Esophagus muscularis mucosa (tissue), 4 donors: ENCODE results near the gene ELMO3. TPM values are rescaled to one million over a fixed set of nuclear protein-coding genes. Genes with fewer than 3 reads are reported as not detected.
A peak's percentile ranks its signal among the peaks of the same experiment; 100 is the strongest.

Experiments used
- DNase-seq: peaks from one replicate; pipeline ENCODE4 v3.0.0-alpha.2; 2017; ENCODE audit errors: extremely low spot score
- H3K27ac ChIP-seq, 4 donors: fragments of 200-600 bp; sonication (generic); replicated peaks in 1 of 4; 1 replicate in 3 of 4; 2 replicates in 1 of 4; pipeline ENCODE4 v1.5.1; 2016 to 2019; ENCODE audit warnings: mild to moderate bottlenecking in 1 of 4
- H3K27me3 ChIP-seq, 4 donors: fragments of 200-600 bp; sonication (generic); one replicate each; pipeline versions ENCODE4 v1.5.1 to v1.6.0; 2016 to 2019
- H3K36me3 ChIP-seq, 4 donors: fragments of 200-600 bp; sonication (generic); one replicate each; pipeline ENCODE4 v1.5.1; 2016 to 2019
- H3K4me1 ChIP-seq, 4 donors: fragments of 200-600 bp; sonication (generic); one replicate each; pipeline ENCODE4 v1.5.1; 2016 to 2019
- H3K4me3 ChIP-seq, 4 donors: fragments of 200-600 bp; sonication (generic); 1 replicate in 2 of 4; 2 replicates in 2 of 4; pipeline ENCODE4 v1.5.1; 2016 to 2019; ENCODE audit warnings: mild to moderate bottlenecking in 4 of 4, moderate library complexity in 1 of 4
- H3K9me3 ChIP-seq, 4 donors: fragments of 200-600 bp; sonication (generic); 1 replicate in 3 of 4; 2 replicates in 1 of 4; pipeline ENCODE4 v1.5.1; 2016 to 2019
- EP300 ChIP-seq: sonication (generic); formaldehyde crosslinking; IDR thresholded peaks from one replicate; pipeline ENCODE4 v1.6.1; 2017; ENCODE audit warnings: antibody characterized with exemption
- POLR2A ChIP-seq: fragments of 450-650 bp; IDR thresholded peaks from one replicate; pipeline ENCODE4 v1.6.1; 2017; ENCODE audit warnings: antibody characterized with exemption, moderate library complexity, mild to moderate bottlenecking, low read depth
- POLR2AphosphoS5 ChIP-seq, 2 donors: sonication (generic); formaldehyde crosslinking; IDR thresholded peaks; one replicate each; pipeline ENCODE4 v1.6.1; 2017; ENCODE audit warnings: antibody characterized with exemption in 2 of 2
- WGBS: methylation state at CpG from one replicate; pipeline ENCODE4 v1.1.5; 2018; 5-methylcytosine and 5-hydroxymethylcytosine counted together
- intact Hi-C: fragments of 100-400 bp; cut with DNase I; formaldehyde crosslinking; loops from one replicate; pipeline ENCODE4 v1.15.1; 2023
- total RNA-seq, 4 donors: library from RNA; depleted of rRNA; stranded (reverse); fragments of >200 nt; gene quantifications; one replicate each; pipeline versions ENCODE4 v1.1.0 to v1.2.1, GENCODE V29; 2016
- TF ChIP-seq, protein P1 (sequence below), 3 experiments: fragments of 200-600 bp in 2 of 3; fragments of 450-650 bp in 1 of 3; sonication (generic) in 2 of 3; IDR thresholded peaks; one replicate each; pipeline ENCODE4 v1.5.1; 2017 to 2019; ENCODE audit warnings: antibody characterized with exemption in 3 of 3, mild to moderate bottlenecking in 2 of 3, moderate library complexity in 1 of 3

Gene ELMO3
- total RNA-seq, 4 donors from 2014 or later: 0.33 to 0.83 (median 0.60) TPM

DNA sequence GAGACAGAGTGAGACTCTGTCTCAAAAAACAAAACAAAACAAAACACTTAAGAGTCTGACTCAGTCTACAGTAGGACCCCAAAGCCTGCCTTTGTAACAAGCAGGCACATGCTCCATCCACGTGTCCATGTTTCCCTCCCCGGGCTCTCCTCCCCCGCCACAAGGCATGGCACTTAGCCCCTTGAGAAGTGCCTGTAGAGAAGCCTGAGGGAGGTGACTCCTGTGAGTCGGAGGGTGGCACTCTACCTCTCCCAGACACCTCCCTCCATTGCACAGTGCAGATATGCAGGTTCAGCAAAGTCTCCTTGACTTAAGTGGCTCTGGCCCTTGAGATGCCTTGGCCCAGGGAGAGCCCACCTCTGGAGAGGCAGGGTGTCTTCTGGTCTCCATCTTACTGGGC, 41.6 kb downstream of the ELMO3 start:
- Histone ChIP-seq H3K9me3 (no peaks in the 10 kb centered on the region), H3K4me1 (peaks cover 50 to 55% (median 51%) of the 10 kb centered on the region in 4 donors), H3K27ac (peak overlapping the region; percentile 40 to 65 (median 48)), H3K27me3 (no peaks in the 10 kb centered on the region), H3K4me3 (no peak overlapping the region), H3K36me3 (peaks cover 36 to 45% (median 44%) of the 10 kb centered on the region in 4 donors)
- TF ChIP-seq EP300 (no peak), POLR2AphosphoS5 (IDR thresholded peaks at IDR 0.05) (no peak)
- TF ChIP-seq, protein P1, sequence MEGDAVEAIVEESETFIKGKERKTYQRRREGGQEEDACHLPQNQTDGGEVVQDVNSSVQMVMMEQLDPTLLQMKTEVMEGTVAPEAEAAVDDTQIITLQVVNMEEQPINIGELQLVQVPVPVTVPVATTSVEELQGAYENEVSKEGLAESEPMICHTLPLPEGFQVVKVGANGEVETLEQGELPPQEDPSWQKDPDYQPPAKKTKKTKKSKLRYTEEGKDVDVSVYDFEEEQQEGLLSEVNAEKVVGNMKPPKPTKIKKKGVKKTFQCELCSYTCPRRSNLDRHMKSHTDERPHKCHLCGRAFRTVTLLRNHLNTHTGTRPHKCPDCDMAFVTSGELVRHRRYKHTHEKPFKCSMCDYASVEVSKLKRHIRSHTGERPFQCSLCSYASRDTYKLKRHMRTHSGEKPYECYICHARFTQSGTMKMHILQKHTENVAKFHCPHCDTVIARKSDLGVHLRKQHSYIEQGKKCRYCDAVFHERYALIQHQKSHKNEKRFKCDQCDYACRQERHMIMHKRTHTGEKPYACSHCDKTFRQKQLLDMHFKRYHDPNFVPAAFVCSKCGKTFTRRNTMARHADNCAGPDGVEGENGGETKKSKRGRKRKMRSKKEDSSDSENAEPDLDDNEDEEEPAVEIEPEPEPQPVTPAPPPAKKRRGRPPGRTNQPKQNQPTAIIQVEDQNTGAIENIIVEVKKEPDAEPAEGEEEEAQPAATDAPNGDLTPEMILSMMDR (IDR thresholded peaks at IDR 0.05): no peak
- intact Hi-C loops: no loop called here
- 88% methylated on average over 4 of the region's 4 CpGs for WGBS
- DNase-seq: no peak

- WGBS: 64% methylated on average over 9 of the region's 10 CpGs
- no peaks in the 10 kb centered on the region for H3K9me3 ChIP-seq
Measured at GRCh38 chr16:67241008-67241900, 42.3 kb downstream of the ELMO3 start.

DNA sequence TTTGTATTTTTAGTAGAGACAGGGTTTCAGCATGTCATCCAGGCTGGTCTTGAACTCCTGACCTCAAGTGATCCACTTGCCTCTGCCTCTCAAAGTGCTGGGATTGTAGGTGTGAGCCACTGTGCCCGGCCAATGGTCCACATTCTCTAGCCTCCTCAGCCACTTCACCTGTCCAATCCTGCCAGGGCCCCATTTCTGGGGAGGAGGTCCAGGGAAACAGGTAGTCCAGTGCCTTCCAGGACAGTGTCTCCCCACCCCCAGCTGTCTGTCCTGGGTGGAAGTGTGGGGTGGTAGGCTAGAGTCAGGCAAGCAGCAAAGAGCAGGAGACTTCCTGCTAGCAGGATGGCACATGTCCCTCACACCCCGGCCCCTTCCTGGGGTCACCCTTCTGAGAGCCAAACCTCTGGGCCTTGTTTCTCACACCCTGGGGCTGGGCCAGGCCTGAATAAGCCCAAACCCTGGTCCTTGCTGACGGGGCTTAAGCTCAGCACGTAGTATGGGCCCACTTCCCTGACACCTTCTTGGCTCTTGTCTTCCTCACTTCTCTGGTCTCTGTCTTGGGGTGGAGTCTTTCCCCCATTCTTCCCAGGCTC, 43.3 kb downstream of the ELMO3 start:
- DNase-seq: no peak
- H3K4me1 ChIP-seq: peaks cover 61 to 68% (median 65%) of the 10 kb centered on the region in 4 donors
- no peak overlapping the region for H3K4me3 ChIP-seq
- no peaks in the 10 kb centered on the region for H3K27me3 ChIP-seq
- H3K27ac ChIP-seq: peak overlapping the region; percentile 40 to 65 (median 48)
- intact Hi-C loops: no loop called here
- no peaks in the 10 kb centered on the region for H3K9me3 ChIP-seq
- 63% methylated on average over 4 of the region's 4 CpGs for WGBS
- TF ChIP-seq POLR2A (no peak), EP300 (no peak), POLR2AphosphoS5 (IDR thresholded peaks at IDR 0.05) (no peak)
- TF ChIP-seq, protein P1 (IDR thresholded peaks at IDR 0.05): no peak
- H3K36me3 ChIP-seq: peaks cover 20 to 28% (median 26%) of the 10 kb centered on the region in 4 donors

More at GRCh38 chr16:67241008-67241900, 42.3 kb downstream of the ELMO3 start:
- Histone ChIP-seq H3K27me3 (no peaks in the 10 kb centered on the region), H3K27ac (peak overlapping the region; percentile 40 to 65 (median 48)), H3K4me1 (peaks cover 57 to 61% (median 58%) of the 10 kb centered on the region in 4 donors), H3K4me3 (no peak overlapping the region), H3K36me3 (peaks cover 30 to 38% (median 36%) of the 10 kb centered on the region in 4 donors)
- intact Hi-C loops: no loop called here
- DNase-seq: no peak
- TF ChIP-seq POLR2A (no peak), POLR2AphosphoS5 (IDR thresholded peaks at IDR 0.05) (no peak), EP300 (no peak)
- TF ChIP-seq, protein P1 (IDR thresholded peaks at IDR 0.05): no peak

DNA sequence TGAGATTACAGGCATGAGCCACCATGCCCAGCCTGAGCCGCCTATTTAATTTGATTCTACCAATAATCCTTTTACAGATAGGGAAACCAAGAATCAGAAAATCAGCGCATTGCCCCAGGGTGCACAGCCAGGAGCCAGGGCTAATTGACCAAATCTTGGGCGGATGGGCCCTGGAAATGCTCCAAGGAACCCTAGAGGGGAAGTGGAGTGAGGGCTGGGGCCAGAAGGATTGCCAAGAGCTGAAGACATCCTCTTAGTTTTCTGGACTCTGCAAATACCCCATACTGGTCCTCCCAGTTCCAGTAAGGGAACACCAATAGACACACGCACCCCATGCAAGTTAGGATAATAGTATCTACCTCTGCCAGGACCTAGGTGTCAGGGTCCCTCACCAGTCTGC, 44.5 kb downstream of the ELMO3 start:
- DNase-seq: no peak
- Histone ChIP-seq H3K4me3 (no peak overlapping the region), H3K27ac (peak overlapping the region in 3 of 4 donors; percentile 82 to 88 (median 87)), H3K27me3 (peaks cover 0 to 3% (median 0%) of the 10 kb centered on the region in 4 donors), H3K4me1 (peaks cover 71 to 78% (median 75%) of the 10 kb centered on the region in 4 donors), H3K9me3 (no peaks in the 10 kb centered on the region), H3K36me3 (peaks cover 8 to 15% (median 14%) of the 10 kb centered on the region in 4 donors)
- TF ChIP-seq POLR2A (no peak), POLR2AphosphoS5 (IDR thresholded peaks at IDR 0.05) (no peak)
- TF ChIP-seq, protein P1 (IDR thresholded peaks at IDR 0.05): no peak
- WGBS: 69% methylated on average over 4 of the region's 4 CpGs
- intact Hi-C loops: no loop called here
